ENCODE data around the gene GRIA1.
"Not testable (repeated sequence)": the region's sequence is repeated elsewhere in the genome, so short reads cannot be mapped to it uniquely, and the experiment has no call there.

Gene GRIA1

GRCh38 chr5:153823036-153823435 is 332.6 kb downstream of the GRIA1 start:
- DNase-seq (ENCODE audit: low read depth in 1 of 2, low spot score in 1 of 2) = no peak

GRCh38 chr5:153824909-153825308 is 334.4 kb downstream of the GRIA1 start:
- DNase-seq (ENCODE audit: low read depth in 1 of 2, low spot score in 1 of 2) = no peak

- DNase-seq (ENCODE audit: low read depth in 1 of 2, low spot score in 1 of 2) = no peak
Measured at GRCh38 chr5:153827397-153827796, 336.9 kb downstream of the GRIA1 start.

- DNase-seq (ENCODE audit: low read depth in 1 of 2, low spot score in 1 of 2) = no peak
Measured at GRCh38 chr5:153829510-153830065, 339.1 kb downstream of the GRIA1 start.

- no peak for DNase-seq (ENCODE audit: low read depth in 1 of 2, low spot score in 1 of 2)
Measured at GRCh38 chr5:153831973-153832372, 341.5 kb downstream of the GRIA1 start.

- DNase-seq (ENCODE audit: low read depth in 1 of 2, low spot score in 1 of 2) = no peak
Measured at GRCh38 chr5:153835891-153836515, 345.5 kb downstream of the GRIA1 start.

GRCh38 chr5:153849303-153850113 is 359.0 kb downstream of the GRIA1 start:
- DNase-seq (ENCODE audit: low read depth in 1 of 2, low spot score in 1 of 2) = not testable (repeated sequence)

- no peak for DNase-seq (ENCODE audit: low read depth in 1 of 2, low spot score in 1 of 2)
Measured at GRCh38 chr5:153860195-153860886, 369.9 kb downstream of the GRIA1 start.

GRCh38 chr5:153862906-153863305 is 372.4 kb downstream of the GRIA1 start:
- DNase-seq (ENCODE audit: low read depth in 1 of 2, low spot score in 1 of 2) = not testable (repeated sequence)

All from activated CD4-positive, alpha-beta T cell treated with anti-CD3 and anti-CD28 coated beads, Interleukin-2, amount 50 U/mL, for 24 hours (primary cell).